ENCODE results near the gene INSM1. TPM values are rescaled to one million over a fixed set of nuclear protein-coding genes. Genes with fewer than 3 reads are reported as not detected.
A peak's percentile ranks its signal among the peaks of the same experiment; 100 is the strongest.

The INSM1 gene
- total and polyA plus RNA-seq, 8 donors = 0.41 to 2.0 (median 0.69) TPM; not detected in 2

GRCh38 chr20:20364593-20365479, 3.1 kb upstream of the INSM1 start:
- intact Hi-C loops (cut with DNase I) = loop anchor here in 1 of 2 donors (10.0 kb wide), 1 partner anchor 200 kb away; no protein-coding TSS in a partner anchor
- no peak overlapping the region for H3K4me3 ChIP-seq
- peaks cover 8 to 58% of the 10 kb centered on the region in 2 donors for H3K4me1 ChIP-seq
- ATAC-seq (no peak), DNase-seq (no peak)
- no peak overlapping the region for H3K27ac ChIP-seq
- H3K36me3 ChIP-seq = no peaks in the 10 kb centered on the region
- peaks cover 90 to 100% of the 10 kb centered on the region in 2 donors for H3K27me3 ChIP-seq
- no peaks in the 10 kb centered on the region for H3K9me3 ChIP-seq
- TF ChIP-seq CTCF (IDR thresholded peaks at IDR 0.05) = no peak

DNA sequence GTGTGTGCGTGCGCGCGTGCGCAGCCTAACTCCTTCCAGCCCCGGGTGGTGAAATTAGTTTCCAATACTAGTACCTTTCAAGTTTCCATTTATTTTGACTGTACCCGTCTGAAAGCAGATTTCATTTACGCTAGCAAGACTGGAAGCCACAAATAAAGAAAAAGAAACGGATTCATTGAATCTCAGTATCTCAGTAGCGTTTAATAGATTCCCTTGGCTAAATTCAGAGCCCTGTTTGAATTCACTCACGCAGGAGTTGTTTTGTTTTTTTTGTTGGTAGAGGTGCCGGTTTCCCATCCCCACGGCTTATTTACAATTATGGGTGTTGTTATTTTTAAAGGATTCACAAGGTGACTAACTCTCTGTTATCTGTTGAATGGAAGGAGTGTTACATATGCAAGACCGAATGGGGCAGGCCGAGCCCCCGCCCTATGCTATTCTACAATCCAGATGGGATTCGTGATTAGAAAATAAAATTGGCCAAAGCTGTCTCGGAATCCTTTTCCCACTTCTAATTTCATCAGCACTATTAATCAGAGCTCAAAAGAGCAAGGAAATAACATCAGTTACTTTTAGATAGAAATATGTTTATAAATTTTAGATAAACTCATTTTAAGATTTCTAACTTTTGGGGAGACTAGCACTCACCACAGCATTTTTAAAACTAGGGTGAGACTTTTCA, 2.3 kb upstream of the INSM1 start:
- Histone ChIP-seq H3K4me1 (peaks cover 5 to 52% of the 10 kb centered on the region in 2 donors), H3K27ac (no peak overlapping the region), H3K36me3 (no peaks in the 10 kb centered on the region), H3K4me3 (no peak overlapping the region), H3K27me3 (peaks cover 91 to 100% of the 10 kb centered on the region in 2 donors), H3K9me3 (no peaks in the 10 kb centered on the region)
- no peak for TF ChIP-seq CTCF (IDR thresholded peaks at IDR 0.05)
- intact Hi-C loops (cut with DNase I) = loop anchor here in 1 of 2 donors (10.0 kb wide), 1 partner anchor 199 kb away; no protein-coding TSS in a partner anchor
- DNase-seq (no peak), ATAC-seq (no peak)

DNA sequence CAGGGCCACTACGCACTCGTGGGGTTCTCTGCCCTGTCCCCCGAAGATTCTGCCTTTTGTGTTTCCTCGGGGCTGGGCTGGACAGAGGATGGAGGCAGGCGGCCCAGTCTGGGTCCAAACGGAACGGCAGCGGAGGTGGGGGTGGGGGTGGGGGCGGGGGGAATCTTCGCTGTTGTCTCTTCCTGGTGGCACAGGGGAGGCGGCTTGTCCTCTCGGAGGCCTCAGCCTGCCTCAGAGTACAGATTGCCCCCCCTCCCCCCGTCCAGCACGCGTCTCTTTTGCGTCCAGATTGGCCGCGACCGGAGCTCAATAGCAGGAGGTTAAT, 1.4 kb upstream of the INSM1 start:
- no peaks in the 10 kb centered on the region for H3K36me3 ChIP-seq
- H3K4me3 ChIP-seq = no peak overlapping the region
- TF ChIP-seq CTCF (IDR thresholded peaks at IDR 0.05) = no peak
- no peak for ATAC-seq
- intact Hi-C loops (cut with DNase I) = loop anchor here in 1 of 2 donors (10.0 kb wide), 1 partner anchor 198 kb away; no protein-coding TSS in a partner anchor
- H3K27ac ChIP-seq = no peak overlapping the region
- H3K4me1 ChIP-seq = peaks cover 5 to 52% of the 10 kb centered on the region in 2 donors
- H3K27me3 ChIP-seq = peaks cover 91 to 100% of the 10 kb centered on the region in 2 donors
- H3K9me3 ChIP-seq = no peaks in the 10 kb centered on the region
- no peak for DNase-seq

DNA sequence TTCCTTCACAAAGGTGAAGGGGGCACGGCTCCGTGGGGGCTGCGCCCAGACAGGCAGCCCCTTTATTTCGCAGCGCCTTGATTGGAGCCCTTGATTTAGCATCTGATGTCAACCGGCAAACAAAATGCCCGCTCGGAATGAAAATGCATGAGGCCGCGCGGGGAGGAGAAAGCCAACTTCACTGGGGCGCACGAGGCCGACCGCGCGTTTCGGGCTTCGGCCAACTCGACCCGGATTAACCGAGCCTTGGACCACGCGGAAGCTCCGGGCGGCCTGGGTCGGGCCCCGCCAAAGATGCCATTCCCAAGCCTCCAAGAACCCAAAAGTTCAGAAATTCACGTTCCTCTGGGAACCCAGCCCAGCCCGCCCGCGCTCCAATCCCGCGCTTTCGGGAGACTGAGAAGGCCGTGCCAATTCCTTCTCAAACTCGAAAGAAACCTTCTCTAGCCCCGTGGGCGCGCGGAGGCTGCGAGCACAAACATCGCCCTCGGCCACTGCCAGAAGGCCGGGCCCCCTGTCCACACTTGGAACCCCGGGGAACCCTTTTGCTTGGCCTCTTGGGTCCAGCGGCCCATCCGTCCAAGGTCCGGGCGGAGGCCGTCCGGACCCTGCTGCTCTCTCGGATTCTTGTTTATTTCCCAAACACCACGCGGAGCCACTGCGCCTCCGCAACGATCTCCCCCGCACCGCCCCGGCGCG, 879 bp upstream of the INSM1 start:
- no peaks in the 10 kb centered on the region for H3K36me3 ChIP-seq
- H3K9me3 ChIP-seq = no peaks in the 10 kb centered on the region
- no peak for TF ChIP-seq CTCF (IDR thresholded peaks at IDR 0.05)
- intact Hi-C loops (cut with DNase I) = loop anchor here in 1 of 2 donors (10.0 kb wide), 1 partner anchor 198 kb away; no protein-coding TSS in a partner anchor
- peaks cover 91 to 100% of the 10 kb centered on the region in 2 donors for H3K27me3 ChIP-seq
- DNase-seq (no peak), ATAC-seq (no peak)
- H3K4me1 ChIP-seq = peaks cover 5 to 52% of the 10 kb centered on the region in 2 donors
- peak overlapping the region in 1 of 2 donors; percentile 24 for H3K4me3 ChIP-seq
- no peak overlapping the region for H3K27ac ChIP-seq
